ENCODE data around the gene ZNF212.

ZNF212 gene

GRCh38 chr7:149286811-149287400 lies 47.5 kb downstream of the ZNF212 start:
- DNase-seq (ENCODE audit: low spot score) = no peak

- no peak for DNase-seq (ENCODE audit: low spot score)
Observed at GRCh38 chr7:149287622-149288021, 48.2 kb downstream of the ZNF212 start.

- DNase-seq (ENCODE audit: low spot score) = no peak
Observed at GRCh38 chr7:149289262-149289661, 49.8 kb downstream of the ZNF212 start.

GRCh38 chr7:149289856-149290255 lies 50.4 kb downstream of the ZNF212 start:
- DNase-seq (ENCODE audit: low spot score) = no peak

- DNase-seq (ENCODE audit: low spot score) = no peak
Observed at GRCh38 chr7:149291036-149291780, 51.8 kb downstream of the ZNF212 start.

- no peak for DNase-seq (ENCODE audit: low spot score)
Observed at GRCh38 chr7:149291781-149292461, 52.5 kb downstream of the ZNF212 start.

- DNase-seq (ENCODE audit: low spot score) = no peak
Observed at GRCh38 chr7:149292462-149292823, 53.0 kb downstream of the ZNF212 start.

GRCh38 chr7:149293338-149293737 lies 53.9 kb downstream of the ZNF212 start:
- no peak for DNase-seq (ENCODE audit: low spot score)

GRCh38 chr7:149293946-149294633 lies 54.6 kb downstream of the ZNF212 start:
- DNase-seq (ENCODE audit: low spot score) = no peak

- DNase-seq (ENCODE audit: low spot score) = no peak
Observed at GRCh38 chr7:149294634-149295480, 55.4 kb downstream of the ZNF212 start.

GRCh38 chr7:149295481-149295850 lies 56.0 kb downstream of the ZNF212 start:
- DNase-seq (ENCODE audit: low spot score) = no peak

- DNase-seq (ENCODE audit: low spot score) = no peak
Observed at GRCh38 chr7:149296368-149296767, 56.9 kb downstream of the ZNF212 start.

GRCh38 chr7:149297034-149297755 lies 57.7 kb downstream of the ZNF212 start:
- no peak for DNase-seq (ENCODE audit: low spot score)

GRCh38 chr7:149300620-149301285 lies 61.3 kb downstream of the ZNF212 start:
- DNase-seq (ENCODE audit: low spot score) = no peak

GRCh38 chr7:149302222-149302621 lies 62.8 kb downstream of the ZNF212 start:
- DNase-seq (ENCODE audit: low spot score) = no peak

GRCh38 chr7:149302865-149303264 lies 63.4 kb downstream of the ZNF212 start:
- DNase-seq (ENCODE audit: low spot score) = no peak

- DNase-seq (ENCODE audit: low spot score) = no peak
Observed at GRCh38 chr7:149304006-149304405, 64.6 kb downstream of the ZNF212 start.
